Left ventricle myocardium inferior (tissue), 1 donor: ENCODE results near the gene AK1. TPM values are rescaled to one million over a fixed set of nuclear protein-coding genes. Genes with fewer than 3 reads are reported as not detected.

Experiments used
- DNase-seq: peaks from one replicate; pipeline ENCODE4 v3.0.0-alpha.2; 2020
- H3K27ac ChIP-seq: fragments of 200-600 bp; replicated peaks from 2 replicates; pipeline ENCODE4 v1.8.0; 2021
- H3K27me3 ChIP-seq: fragments of 200-600 bp; 2 replicates; pipeline ENCODE4 v1.8.0; 2021; ENCODE audit warnings: low read depth
- H3K36me3 ChIP-seq: fragments of 200-600 bp; 2 replicates; pipeline ENCODE4 v1.8.0; 2021
- H3K4me1 ChIP-seq: fragments of 200-600 bp; 2 replicates; pipeline ENCODE4 v1.8.0; 2021
- H3K4me3 ChIP-seq: fragments of 200-600 bp; 2 replicates; pipeline ENCODE4 v1.8.0; 2021; ENCODE audit warnings: mild to moderate bottlenecking, moderate library complexity
- H3K9me3 ChIP-seq: fragments of 200-600 bp; replicated peaks from 2 replicates; pipeline ENCODE4 v1.8.0; 2021
- CTCF ChIP-seq: fragments of 200-600 bp; IDR thresholded peaks from 2 replicates; pipeline ENCODE4 v1.8.0; 2021; ENCODE audit warnings: antibody characterized with exemption, mild to moderate bottlenecking, borderline replicate concordance
- intact Hi-C: fragments of 100-400 bp; cut with micrococcal nuclease; formaldehyde crosslinking; loops from one replicate; pipeline ENCODE4 v1.11.0; 2022
- total RNA-seq: library from RNA; stranded (reverse); fragmentation: NEBNext Ultra II Directional; extraction: Animal tissue kit (Norgen Biotek cat#: 25700); gene quantifications from one replicate; pipeline ENCODE4 v1.2.1, GENCODE V29; 2021
- donor health status: DM: no; HTN: yes; CAD: no; lungs with severe emphysema.

The AK1 gene
- total RNA-seq, 1 donor from 2014 or later: 844 TPM

- peaks cover 54% of the 10 kb centered on the region for H3K36me3 ChIP-seq
- peaks cover 63% of the 10 kb centered on the region for H3K4me1 ChIP-seq
- no peak for DNase-seq
- intact Hi-C loops: no loop called here
- TF ChIP-seq CTCF: no peak
- no peak overlapping the region for H3K4me3 ChIP-seq
- peak overlapping the region; percentile 97 for H3K27ac ChIP-seq
- H3K27me3 ChIP-seq: no peaks in the 10 kb centered on the region
- no peaks in the 10 kb centered on the region for H3K9me3 ChIP-seq
These were observed 51.1 kb downstream of the AK1 start for GRCh38 chr9:127826253-127826913.

- Histone ChIP-seq H3K27me3 (no peaks in the 10 kb centered on the region), H3K27ac (peak overlapping the region; percentile 97), H3K36me3 (peaks cover 63% of the 10 kb centered on the region), H3K4me3 (peak overlapping the region; percentile 12), H3K9me3 (no peaks in the 10 kb centered on the region), H3K4me1 (peaks cover 54% of the 10 kb centered on the region)
- peak; percentile 57 for TF ChIP-seq CTCF
- DNase-seq: peak; percentile 58
- intact Hi-C loops: no loop called here
These were observed 52.0 kb downstream of the AK1 start for GRCh38 chr9:127825319-127826051.

- Histone ChIP-seq H3K27ac (no peak overlapping the region), H3K4me3 (no peak overlapping the region), H3K27me3 (no peaks in the 10 kb centered on the region), H3K4me1 (peaks cover 36% of the 10 kb centered on the region), H3K36me3 (peaks cover 91% of the 10 kb centered on the region), H3K9me3 (no peaks in the 10 kb centered on the region)
- no peak for DNase-seq
- TF ChIP-seq CTCF: no peak
- intact Hi-C loops: no loop called here
These were observed 55.4 kb downstream of the AK1 start for GRCh38 chr9:127822108-127822507.

GRCh38 chr9:127818574-127818973 lies 58.9 kb downstream of the AK1 start:
- Histone ChIP-seq H3K36me3 (peaks cover 93% of the 10 kb centered on the region), H3K9me3 (no peaks in the 10 kb centered on the region), H3K27ac (peak overlapping the region; percentile 50), H3K4me3 (no peak overlapping the region), H3K4me1 (peaks cover 36% of the 10 kb centered on the region), H3K27me3 (no peaks in the 10 kb centered on the region)
- DNase-seq: no peak
- TF ChIP-seq CTCF: no peak
- intact Hi-C loops: no loop called here

GRCh38 chr9:127817881-127818434 lies 59.5 kb downstream of the AK1 start:
- DNase-seq: no peak
- TF ChIP-seq CTCF: no peak
- peaks cover 36% of the 10 kb centered on the region for H3K4me1 ChIP-seq
- no peaks in the 10 kb centered on the region for H3K9me3 ChIP-seq
- intact Hi-C loops: no loop called here
- no peak overlapping the region for H3K4me3 ChIP-seq
- H3K27ac ChIP-seq: peak overlapping the region; percentile 50
- peaks cover 96% of the 10 kb centered on the region for H3K36me3 ChIP-seq
- no peaks in the 10 kb centered on the region for H3K27me3 ChIP-seq
